Posterior cingulate gyrus (tissue), 11 donors: Measurements from ENCODE around the gene KRTAP19-7.

Source experiments
- DNase-seq, 10 donors: peaks; one replicate each; pipeline versions ENCODE4 v3.0.0 to v3.0.0-alpha.2; 2020 to 2021; ENCODE audit warnings: mixed read lengths in 3 of 10
- intact Hi-C: fragments of 100-400 bp; cut with DNase I; formaldehyde crosslinking; loops from one replicate; pipeline ENCODE4 v1.15.1; 2023

KRTAP19-7 gene, protein sequence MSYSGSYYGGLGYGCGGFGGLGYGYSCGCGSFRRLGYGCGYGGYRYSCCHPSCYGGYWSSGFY

DNA sequence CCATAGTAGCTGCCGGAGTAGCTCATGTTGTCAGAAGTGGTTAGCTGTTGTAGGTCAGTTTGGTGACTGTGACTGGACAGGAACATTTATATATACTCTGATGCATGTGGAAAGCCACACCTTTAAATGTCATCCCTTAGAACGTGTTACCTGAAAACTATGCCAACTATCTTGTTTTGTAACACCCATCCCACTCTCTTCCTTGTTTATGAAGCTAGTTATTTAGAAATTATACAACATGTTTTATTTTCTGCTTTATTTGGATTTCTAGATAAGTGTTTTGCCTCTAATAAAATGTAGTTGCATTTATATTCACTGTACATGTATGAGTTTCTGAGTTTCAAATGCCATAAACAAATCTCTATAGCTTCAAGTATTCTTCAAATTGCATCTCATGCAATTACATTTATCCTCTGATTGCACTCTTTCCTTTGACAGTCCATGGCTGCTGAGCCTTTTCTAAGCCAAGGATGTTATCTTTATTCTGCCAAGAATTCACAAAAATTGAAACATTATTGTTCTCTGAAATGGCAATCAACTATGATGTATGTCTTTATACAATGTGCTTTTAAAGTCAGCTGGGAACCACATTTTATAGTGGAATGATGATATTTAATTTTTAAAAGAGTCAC is at the start of gene KRTAP19-7:
Gene KRTAP19-7, minus strand, starts transcription at position 51 of the 632 bp plus-strand sequence. Its CDS starts 25 bp downstream, at position 26.
- intact Hi-C loops = no loop called here
- DNase-seq = no peak

GRCh38 chr21:30605968-30606367 is 44.9 kb upstream of the KRTAP19-7 start:
- intact Hi-C loops = no loop called here
- DNase-seq = no peak

- intact Hi-C loops = no loop called here
- DNase-seq = no peak
Measured at GRCh38 chr21:30600787-30601186, 39.7 kb upstream of the KRTAP19-7 start, which contains the start of gene KRTAP22-1. TSS of gene KRTAP22-1 (plus strand) at chr21:30601087.

GRCh38 chr21:30598802-30599201 is 37.7 kb upstream of the KRTAP19-7 start, which contains the start of gene KRTAP6-2:
TSS of gene KRTAP6-2 (minus strand) at chr21:30598902. CDS start at chr21:30598874, 28 bp downstream.
- peak in 1 of 10 donors; percentile 67 for DNase-seq
- intact Hi-C loops = no loop called here

GRCh38 chr21:30592140-30592539 is 31.0 kb upstream of the KRTAP19-7 start, which contains the start of gene KRTAP6-3:
TSS of gene KRTAP6-3 (plus strand) at chr21:30592440. CDS start at chr21:30592446, 6 bp downstream.
- no peak for DNase-seq
- intact Hi-C loops = no loop called here

- no peak for DNase-seq
- intact Hi-C loops = no loop called here
Measured at GRCh38 chr21:30590297-30590696, 29.2 kb upstream of the KRTAP19-7 start, which contains the start of gene KRTAP22-2. TSS of gene KRTAP22-2 (minus strand) at chr21:30590397.

GRCh38 chr21:30582870-30583269 is 21.8 kb upstream of the KRTAP19-7 start:
- intact Hi-C loops = no loop called here
- DNase-seq = no peak

DNA sequence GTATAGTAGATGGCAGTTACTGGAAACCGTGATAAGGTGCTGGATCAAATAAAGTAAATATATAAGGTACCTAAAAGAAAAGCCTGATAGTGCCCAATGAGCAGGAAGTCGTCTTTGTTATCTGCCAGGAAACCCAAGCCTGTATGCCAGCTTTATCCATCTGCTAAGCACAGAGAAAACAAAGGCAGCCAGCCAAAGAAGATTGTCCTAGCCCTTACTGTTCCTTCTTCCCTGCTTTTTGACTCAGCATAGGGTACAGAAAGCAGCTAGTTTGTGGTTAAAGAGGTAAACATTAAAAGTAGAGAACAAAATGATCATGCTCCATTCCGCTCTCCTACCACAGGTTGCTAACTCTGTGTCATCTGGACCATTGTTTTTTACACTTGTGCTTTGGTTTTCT is 19.0 kb upstream of the KRTAP19-7 start:
- intact Hi-C loops = no loop called here
- no peak for DNase-seq

DNA sequence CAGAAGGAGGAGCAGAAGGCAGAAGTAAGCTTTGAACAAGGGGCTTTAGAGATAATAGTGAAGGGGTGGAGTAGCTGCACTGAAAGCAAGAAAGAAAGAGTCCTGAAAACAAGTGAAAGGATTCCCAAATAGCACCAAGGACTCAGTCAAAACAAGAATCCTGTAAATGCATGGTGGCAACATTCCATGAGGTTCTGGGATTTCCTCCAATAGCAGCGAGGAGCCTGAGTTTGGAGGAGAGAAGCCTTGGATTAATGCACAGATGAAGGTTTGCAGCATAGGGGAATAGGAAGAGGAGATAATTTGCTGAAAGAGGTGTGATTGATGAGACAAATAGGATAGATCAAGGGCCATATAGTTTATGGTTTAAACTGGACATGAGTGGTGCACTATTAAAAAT is 18.2 kb upstream of the KRTAP19-7 start:
- intact Hi-C loops = no loop called here
- DNase-seq = no peak

DNA sequence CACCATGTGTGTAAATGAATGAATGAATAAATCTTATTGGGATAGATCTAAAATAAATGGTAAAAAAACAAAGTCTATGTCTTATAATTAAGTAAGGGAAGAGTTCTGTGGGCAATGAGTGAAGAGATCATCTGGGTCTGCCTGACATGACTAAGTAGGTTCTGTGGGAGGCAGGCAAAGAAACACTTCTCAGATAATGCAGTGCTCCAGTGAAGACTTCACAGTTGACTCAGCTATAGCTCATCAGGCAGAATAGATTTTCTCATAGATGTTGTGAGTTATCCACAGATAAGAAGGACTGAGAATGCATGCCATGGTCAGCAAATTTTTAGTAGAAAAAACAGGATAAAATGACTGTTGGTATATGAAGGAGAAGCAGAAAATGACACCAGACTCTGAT is 16.7 kb upstream of the KRTAP19-7 start:
- intact Hi-C loops = no loop called here
- no peak for DNase-seq

- intact Hi-C loops = no loop called here
- no peak for DNase-seq
Measured at GRCh38 chr21:30567617-30568016, 6.5 kb upstream of the KRTAP19-7 start.

GRCh38 chr21:30563630-30564029 is 2.5 kb upstream of the KRTAP19-7 start:
- no peak for DNase-seq
- intact Hi-C loops = no loop called here

- no peak for DNase-seq
- intact Hi-C loops = no loop called here
Measured at GRCh38 chr21:30563072-30563471, 2.0 kb upstream of the KRTAP19-7 start.

DNA sequence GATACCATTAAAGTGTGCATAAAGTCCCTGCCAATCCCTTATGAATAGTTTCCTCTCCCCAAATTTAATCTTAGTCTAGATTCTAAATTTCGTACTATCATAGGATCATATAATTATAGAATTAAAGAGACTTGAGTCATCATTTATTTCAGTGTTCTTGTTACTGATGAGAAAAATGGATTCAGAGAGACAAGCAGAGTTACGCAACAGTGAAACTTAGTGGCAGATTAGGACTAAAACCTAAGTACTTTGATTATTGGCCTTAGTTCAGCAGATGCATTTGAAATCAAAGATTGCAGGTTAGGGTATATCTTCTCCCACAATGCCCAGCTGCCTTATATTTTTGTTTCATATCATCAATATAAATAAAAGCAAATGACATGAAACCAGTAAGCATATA is 843 bp upstream of the KRTAP19-7 start:
- intact Hi-C loops = no loop called here
- no peak for DNase-seq

DNA sequence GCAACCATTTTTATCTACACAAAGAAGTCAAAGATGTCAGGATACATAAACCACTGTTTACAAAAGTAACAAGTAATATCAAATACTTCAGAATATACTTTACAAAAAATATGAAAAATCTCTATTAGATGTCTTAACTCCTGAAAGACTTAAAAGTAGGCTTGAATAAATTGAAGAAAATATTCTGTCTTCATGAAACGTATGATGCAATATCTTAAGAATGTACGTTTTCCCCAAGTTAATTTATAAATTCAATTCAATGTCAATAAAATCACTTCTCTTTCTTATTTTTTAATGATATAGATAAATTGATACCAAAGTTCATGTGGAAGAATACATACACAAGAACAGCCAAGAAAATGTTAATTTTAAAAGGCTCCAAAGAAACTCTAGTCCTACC is 6.0 kb downstream of the KRTAP19-7 start:
- intact Hi-C loops = no loop called here
- DNase-seq = no peak

- intact Hi-C loops = no loop called here
- DNase-seq = no peak
Measured at GRCh38 chr21:30552782-30553181, 8.3 kb downstream of the KRTAP19-7 start.

- DNase-seq = no peak
- intact Hi-C loops = no loop called here
Measured at GRCh38 chr21:30541764-30542163, 19.4 kb downstream of the KRTAP19-7 start, which contains the start of gene KRTAP19-6. TSS of gene KRTAP19-6 (minus strand) at chr21:30541864. CDS start at chr21:30541833, 31 bp downstream.

DNA sequence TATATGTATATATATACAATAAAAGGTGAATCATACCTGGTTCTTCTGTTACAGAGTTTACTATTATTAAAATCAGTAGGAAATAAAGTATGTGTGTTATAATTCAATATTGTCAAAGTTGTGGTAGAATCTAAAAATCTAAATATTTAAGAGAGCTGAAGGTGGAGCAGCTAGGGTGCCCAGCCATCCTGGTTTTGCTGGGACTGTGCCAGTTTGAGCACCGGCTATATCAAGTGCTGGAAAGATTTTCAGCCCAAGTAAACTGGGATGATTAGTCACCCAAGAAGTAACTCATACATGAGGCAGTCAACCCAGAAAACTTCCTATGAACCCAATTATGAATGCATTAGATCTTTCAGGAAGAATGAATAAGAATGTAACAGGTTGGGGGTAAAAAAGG is 42.2 kb downstream of the KRTAP19-7 start:
- intact Hi-C loops = no loop called here
- no peak for DNase-seq

DNA sequence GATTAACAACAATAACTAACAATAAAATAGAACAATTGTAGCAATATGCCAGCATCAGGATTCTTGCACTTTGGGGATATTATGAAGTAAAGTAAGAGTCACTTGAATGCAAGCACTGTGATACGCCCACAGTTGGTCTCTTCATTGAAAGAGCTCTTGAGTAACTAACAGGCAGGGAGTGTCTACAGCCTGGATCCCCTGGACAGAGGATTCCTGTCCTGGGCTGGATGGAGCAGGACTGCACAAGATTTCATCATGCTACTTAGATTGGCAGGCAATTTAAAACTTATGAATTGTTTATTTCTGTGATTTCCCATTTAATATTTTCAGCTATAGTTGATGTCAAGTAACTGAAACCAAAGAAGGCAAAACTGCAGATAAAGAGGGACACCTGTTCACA is 45.4 kb downstream of the KRTAP19-7 start:
- intact Hi-C loops = no loop called here
- no peak for DNase-seq
